Measurements from ENCODE around the gene SH3PXD2A. TPM values are rescaled to one million over a fixed set of nuclear protein-coding genes. Genes with fewer than 3 reads are reported as not detected.
A peak's percentile ranks its signal among the peaks of the same experiment; 100 is the strongest.

The SH3PXD2A gene
- total and polyA plus RNA-seq, 9 of the 15 experiments (the other 6 are each of a cell fraction or from before 2014, with no cell fraction given), result 0.41 to 9.3 (median 2.5) TPM

DNA sequence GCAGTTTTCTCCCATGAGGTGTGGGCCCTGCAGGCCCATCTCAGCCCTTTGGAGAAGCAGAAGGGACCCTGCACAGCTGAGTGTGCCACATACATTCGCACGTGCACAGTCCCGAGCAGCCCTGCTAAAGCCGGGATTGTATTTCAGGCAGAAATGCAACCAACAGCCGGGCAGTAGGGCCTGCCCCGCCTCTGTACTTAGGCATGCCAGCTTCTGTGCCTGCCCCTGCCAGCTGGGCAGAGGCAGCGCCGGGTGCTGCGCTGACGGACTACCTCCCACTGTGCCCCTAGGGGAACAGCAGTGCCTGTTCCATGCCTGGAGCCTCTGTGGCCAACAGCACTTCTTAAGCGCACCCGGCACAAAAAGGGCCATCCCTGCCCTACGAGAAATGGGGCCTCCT, 191.6 kb downstream of the SH3PXD2A start:
- peaks cover 9 to 43% of the 10 kb centered on the region in 2 experiments; a peak in 4 of 5 replicates for H3K4me1 ChIP-seq (replicated peaks in 1 of 2; ENCODE audit: control insufficient read depth in 2 of 2, insufficient read depth in 2 of 2, low read length in 2 of 2)
- no peak overlapping the region for H2AFZ ChIP-seq (ENCODE audit: low read depth, low read length)
- FAIRE-seq (no peak), DNase-seq (ENCODE audit: extremely low read depth in 1 of 4, low spot score in 3 of 4) (no peak), ATAC-seq (no peak)
- no peaks in the 10 kb centered on the region for H4K20me1 ChIP-seq (replicated peaks; ENCODE audit: control insufficient read depth, insufficient read depth, low read length)
- H3K27me3 ChIP-seq (ENCODE audit: control insufficient read depth in 2 of 2, insufficient read depth in 2 of 2, low read length in 2 of 2), result no peaks in the 10 kb centered on the region
- TF ChIP-seq DDX20 (tag; IDR thresholded peaks at IDR 0.05; ENCODE audit: low read depth), result no peak
- ChIA-PET POLR2A (no interaction called here), CTCF (ENCODE audit: low intra/inter-chr PET ratio) (no interaction called here)
- H3K9me3 ChIP-seq (replicated peaks; ENCODE audit: control insufficient read depth, insufficient read depth, low read depth, low read length), result no peaks in the 10 kb centered on the region
- in situ Hi-C loops (cut with MboI) (no loop called here), intact Hi-C loops (cut with micrococcal nuclease) (no loop called here)
- H3K9me1 ChIP-seq (ENCODE audit: control insufficient read depth, insufficient read depth, low read length), result no peaks in the 10 kb centered on the region
- peak overlapping the region in 1 of 2 experiments; percentile 35; a peak in 1 of 4 replicates for H3K9ac ChIP-seq (ENCODE audit: insufficient read depth in 1 of 2, low read depth in 2 of 2, low read length in 2 of 2)
- H3K4me3 ChIP-seq, result no peak overlapping the region
- H3K36me3 ChIP-seq (ENCODE audit: control insufficient read depth, insufficient read depth, low read length), result peaks cover 23% of the 10 kb centered on the region; the same call in 2 of the 3 replicates
- no peak overlapping the region for H3K27ac ChIP-seq (ENCODE audit: extremely low read depth, low read depth, low read length)
- H3K4me2 ChIP-seq (ENCODE audit: insufficient read depth, low read length), result no peak overlapping the region
- BruUV-seq (replicated peaks), result no TSS peak
- peaks cover 36% of the 10 kb centered on the region for H3K79me2 ChIP-seq (ENCODE audit: control insufficient read depth, insufficient read depth, low read length)
- whole genome bisulfite sequencing (ENCODE audit: insufficient coverage, low coverage, missing lambda C conversion rate), result 90% methylated on average over 13 of the region's 13 CpGs

DNA sequence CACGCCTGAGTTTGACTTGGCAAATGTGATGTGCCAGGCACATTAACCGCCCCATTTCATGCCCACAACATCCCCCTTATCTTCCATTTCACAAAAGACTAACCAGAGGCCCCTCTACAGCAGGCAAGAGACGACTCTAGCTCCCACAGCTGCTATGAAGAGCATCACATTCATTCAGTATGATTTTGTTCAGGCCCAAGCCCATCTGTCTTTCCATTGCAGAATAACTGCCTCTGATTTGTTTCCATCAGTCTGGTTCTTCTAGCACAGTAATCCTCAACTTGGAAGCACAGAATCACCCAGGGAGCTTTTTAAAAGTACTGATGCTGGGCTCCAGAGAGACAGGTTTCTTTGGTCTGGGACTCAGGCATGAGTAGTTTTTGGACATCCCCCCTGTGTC, 192.1 kb downstream of the SH3PXD2A start:
- BruUV-seq (replicated peaks), result no TSS peak
- no peak for ATAC-seq
- H2AFZ ChIP-seq (ENCODE audit: low read depth, low read length), result no peak overlapping the region
- H3K4me2 ChIP-seq (ENCODE audit: insufficient read depth, low read length), result no peak overlapping the region
- 56% methylated on average over 2 of the region's 3 CpGs for WGBS (ENCODE audit: insufficient coverage, low coverage, missing lambda C conversion rate)
- TF ChIP-seq, protein P1, sequence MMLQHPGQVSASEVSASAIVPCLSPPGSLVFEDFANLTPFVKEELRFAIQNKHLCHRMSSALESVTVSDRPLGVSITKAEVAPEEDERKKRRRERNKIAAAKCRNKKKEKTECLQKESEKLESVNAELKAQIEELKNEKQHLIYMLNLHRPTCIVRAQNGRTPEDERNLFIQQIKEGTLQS (IDR thresholded peaks at IDR 0.05), result no peak
- TF ChIP-seq, protein P1 (CRISPR knock-in tag; conservative IDR thresholded peaks at IDR 0.05), result no peak
- TF ChIP-seq ZNF583 (CRISPR knock-in tag; IDR thresholded peaks at IDR 0.05) (no peak), ZFP36 (IDR thresholded peaks at IDR 0.05; ENCODE audit: low read depth, low read length, partially characterized antibody) (no peak), NUFIP1 (IDR thresholded peaks at IDR 0.05; ENCODE audit: partially characterized antibody) (no peak), ZFP1 (CRISPR knock-in tag; IDR thresholded peaks at IDR 0.05) (no peak), TCF7 (IDR thresholded peaks at IDR 0.05; ENCODE audit: borderline replicate concordance) (no peak)
- TF ChIP-seq, protein P2, sequence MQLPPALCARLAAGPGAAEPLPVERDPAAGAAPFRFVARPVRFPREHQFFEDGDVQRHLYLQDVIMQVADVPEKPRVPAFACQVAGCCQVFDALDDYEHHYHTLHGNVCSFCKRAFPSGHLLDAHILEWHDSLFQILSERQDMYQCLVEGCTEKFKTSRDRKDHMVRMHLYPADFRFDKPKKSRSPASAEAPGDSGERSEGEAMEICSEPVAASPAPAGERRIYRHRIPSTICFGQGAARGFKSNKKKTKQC (CRISPR knock-in tag; IDR thresholded peaks at IDR 0.05), result no peak
- TF ChIP-seq, protein P3, sequence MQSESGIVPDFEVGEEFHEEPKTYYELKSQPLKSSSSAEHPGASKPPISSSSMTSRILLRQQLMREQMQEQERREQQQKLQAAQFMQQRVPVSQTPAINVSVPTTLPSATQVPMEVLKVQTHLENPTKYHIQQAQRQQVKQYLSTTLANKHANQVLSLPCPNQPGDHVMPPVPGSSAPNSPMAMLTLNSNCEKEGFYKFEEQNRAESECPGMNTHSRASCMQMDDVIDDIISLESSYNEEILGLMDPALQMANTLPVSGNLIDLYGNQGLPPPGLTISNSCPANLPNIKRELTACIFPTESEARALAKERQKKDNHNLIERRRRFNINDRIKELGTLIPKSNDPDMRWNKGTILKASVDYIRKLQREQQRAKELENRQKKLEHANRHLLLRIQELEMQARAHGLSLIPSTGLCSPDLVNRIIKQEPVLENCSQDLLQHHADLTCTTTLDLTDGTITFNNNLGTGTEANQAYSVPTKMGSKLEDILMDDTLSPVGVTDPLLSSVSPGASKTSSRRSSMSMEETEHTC (IDR thresholded peaks at IDR 0.05), result no peak
- TF ChIP-seq, protein P4, sequence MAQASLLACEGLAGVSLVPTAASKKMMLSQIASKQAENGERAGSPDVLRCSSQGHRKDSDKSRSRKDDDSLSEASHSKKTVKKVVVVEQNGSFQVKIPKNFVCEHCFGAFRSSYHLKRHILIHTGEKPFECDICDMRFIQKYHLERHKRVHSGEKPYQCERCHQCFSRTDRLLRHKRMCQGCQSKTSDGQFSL (CRISPR knock-in tag; IDR thresholded peaks at IDR 0.05), result no peak
- TF ChIP-seq, protein P4 (tag; IDR thresholded peaks at IDR 0.05), result no peak
- no peak overlapping the region for H3K4me3 ChIP-seq
- FAIRE-seq, result no peak
- in situ Hi-C loops (cut with MboI), result no loop called here
- peaks cover 25% of the 10 kb centered on the region; the same call in 2 of the 3 replicates for H3K36me3 ChIP-seq (ENCODE audit: control insufficient read depth, insufficient read depth, low read length)
- no peaks in the 10 kb centered on the region for H3K9me1 ChIP-seq (ENCODE audit: control insufficient read depth, insufficient read depth, low read length)
- peaks cover 33% of the 10 kb centered on the region for H3K79me2 ChIP-seq (ENCODE audit: control insufficient read depth, insufficient read depth, low read length)
- ChIA-PET CTCF (ENCODE audit: low intra/inter-chr PET ratio) (no interaction called here), POLR2A (no interaction called here)
- H3K4me1 ChIP-seq (replicated peaks in 1 of 2; ENCODE audit: control insufficient read depth in 2 of 2, insufficient read depth in 2 of 2, low read length in 2 of 2), result peaks cover 6 to 37% of the 10 kb centered on the region in 2 experiments; a peak in 4 of 5 replicates
- DNase-seq (ENCODE audit: extremely low read depth in 1 of 4, low spot score in 3 of 4), result no peak
- no peaks in the 10 kb centered on the region for H4K20me1 ChIP-seq (replicated peaks; ENCODE audit: control insufficient read depth, insufficient read depth, low read length)
- H3K9ac ChIP-seq (ENCODE audit: insufficient read depth in 1 of 2, low read depth in 2 of 2, low read length in 2 of 2), result no peak overlapping the region
- H3K27me3 ChIP-seq (ENCODE audit: control insufficient read depth in 2 of 2, insufficient read depth in 2 of 2, low read length in 2 of 2), result no peaks in the 10 kb centered on the region
- intact Hi-C loops (cut with micrococcal nuclease), result no loop called here
- no peaks in the 10 kb centered on the region for H3K9me3 ChIP-seq (replicated peaks; ENCODE audit: control insufficient read depth, insufficient read depth, low read depth, low read length)
- H3K27ac ChIP-seq (ENCODE audit: extremely low read depth, low read depth, low read length), result no peak overlapping the region

Data from K562 (cell line).